GM03348 (cell line): ENCODE results near the gene EXOSC9.
A peak's percentile ranks its signal among the peaks of the same experiment; 100 is the strongest.

ENCODE experiments used
- DNase-seq: peaks from one replicate; pipeline ENCODE4 v3.0.0; 2012; ENCODE audit warnings: low spot score

The EXOSC9 gene

DNA sequence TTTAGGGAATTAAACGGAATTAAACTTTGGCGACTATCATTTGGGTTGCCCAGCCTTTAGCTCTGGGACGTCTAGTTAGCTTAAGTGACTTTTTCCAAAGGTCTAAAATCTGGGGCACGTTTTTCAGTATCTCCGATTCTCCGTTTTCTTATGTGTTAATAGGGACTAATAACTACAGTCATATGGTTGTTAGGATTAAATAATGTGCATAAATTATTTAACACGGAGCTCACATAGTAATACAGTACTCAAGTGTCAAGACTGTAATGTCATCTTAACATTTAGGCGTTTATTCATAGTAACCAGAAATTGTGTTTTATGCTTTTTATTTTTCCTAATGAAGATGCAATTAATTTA lies 23.0 kb downstream of the EXOSC9 start:
- no peak for DNase-seq

DNA sequence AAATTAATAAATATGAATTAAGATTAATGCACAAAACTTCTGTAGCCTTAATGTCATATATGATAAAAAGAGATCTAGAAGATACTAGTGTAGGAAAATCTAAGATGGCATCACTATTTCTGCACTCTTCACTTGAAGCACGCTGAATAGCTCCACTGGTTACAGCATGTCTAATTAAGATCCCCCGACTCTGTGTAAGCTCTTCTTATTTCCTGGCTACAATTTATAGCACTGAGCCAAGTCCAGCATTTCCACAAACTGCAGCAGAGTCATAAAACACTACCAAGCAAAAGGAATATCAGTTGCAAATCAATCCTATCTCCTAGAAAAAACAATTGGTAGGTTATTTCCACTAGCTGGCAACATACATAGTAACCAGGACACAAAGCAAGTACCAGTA lies 23.8 kb downstream of the EXOSC9 start:
- DNase-seq = no peak

DNA sequence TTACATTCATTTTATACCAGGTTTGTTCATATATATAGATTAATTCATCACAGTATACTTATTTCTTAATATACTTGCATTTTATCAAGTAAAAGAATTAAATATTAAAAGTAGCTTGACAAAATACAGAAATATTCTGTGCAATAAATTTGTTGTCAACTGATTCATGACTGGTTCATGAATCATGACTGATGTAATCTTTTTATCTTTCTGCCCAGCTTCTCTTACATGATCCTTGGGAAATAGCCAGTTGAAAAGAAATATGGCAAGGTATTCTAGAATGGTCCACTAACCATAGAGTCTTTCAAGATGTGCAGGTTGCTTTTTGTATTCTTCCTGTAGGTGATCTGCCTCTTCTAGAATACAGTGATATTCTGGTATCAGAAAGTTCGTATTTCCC lies 26.7 kb downstream of the EXOSC9 start:
- peak; percentile 47 for DNase-seq

DNA sequence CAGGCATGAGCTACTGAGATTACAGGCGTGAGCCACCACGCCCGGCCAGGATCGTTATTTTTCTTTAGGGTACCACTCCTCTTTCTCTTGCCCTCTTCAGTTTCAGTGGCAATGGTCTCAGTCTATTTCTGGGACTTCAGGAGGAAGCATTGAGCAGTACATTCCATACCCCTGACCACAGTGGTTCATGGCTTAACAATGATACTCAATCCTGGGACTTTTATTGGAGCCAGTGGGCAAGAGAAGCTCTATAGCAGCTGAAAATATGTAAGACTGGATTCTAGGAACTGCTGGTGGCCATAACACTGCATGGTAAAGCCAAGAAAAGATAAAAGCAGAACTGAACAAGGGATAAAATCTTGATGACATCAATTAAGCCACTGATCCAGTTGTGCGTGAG lies 28.4 kb downstream of the EXOSC9 start:
- DNase-seq = no peak

DNA sequence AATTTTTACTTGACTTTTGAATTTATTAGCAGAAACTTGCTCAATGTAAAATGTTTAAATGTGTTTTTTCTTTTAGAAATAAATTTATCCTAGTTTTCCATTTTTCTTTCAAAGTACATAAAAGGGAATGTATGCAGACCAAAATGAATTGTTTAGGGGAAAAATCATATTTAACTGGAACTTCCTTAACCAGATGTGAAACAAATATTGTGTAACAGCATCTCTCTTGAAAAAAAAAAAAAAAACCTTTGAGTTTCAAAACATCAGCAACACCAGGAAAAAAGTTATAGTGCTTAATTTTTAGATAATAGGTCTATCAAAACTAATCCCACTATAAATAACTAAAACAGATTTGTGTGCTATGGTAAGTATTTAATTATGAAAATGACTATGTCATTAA lies 37.0 kb downstream of the EXOSC9 start:
- DNase-seq = no peak

DNA sequence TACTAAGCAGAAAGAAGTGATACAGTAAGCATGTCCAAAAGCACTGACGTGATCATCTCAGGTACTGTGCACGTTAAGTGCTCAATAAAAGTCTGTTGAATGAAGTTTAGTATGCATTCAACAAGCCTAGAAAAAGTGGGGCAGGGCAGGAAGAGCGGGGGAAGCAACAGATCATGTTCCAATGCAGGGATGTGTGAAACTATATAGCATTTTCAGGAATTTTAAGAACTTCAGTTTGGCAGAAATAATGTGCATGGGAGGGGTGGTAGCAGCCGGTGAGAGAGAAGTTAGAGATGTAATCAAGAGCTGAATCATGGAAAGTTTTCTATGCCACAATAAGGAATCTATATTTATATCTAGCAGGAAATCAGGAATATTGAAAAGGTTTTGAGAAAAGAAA lies 41.7 kb downstream of the EXOSC9 start:
- no peak for DNase-seq

DNA sequence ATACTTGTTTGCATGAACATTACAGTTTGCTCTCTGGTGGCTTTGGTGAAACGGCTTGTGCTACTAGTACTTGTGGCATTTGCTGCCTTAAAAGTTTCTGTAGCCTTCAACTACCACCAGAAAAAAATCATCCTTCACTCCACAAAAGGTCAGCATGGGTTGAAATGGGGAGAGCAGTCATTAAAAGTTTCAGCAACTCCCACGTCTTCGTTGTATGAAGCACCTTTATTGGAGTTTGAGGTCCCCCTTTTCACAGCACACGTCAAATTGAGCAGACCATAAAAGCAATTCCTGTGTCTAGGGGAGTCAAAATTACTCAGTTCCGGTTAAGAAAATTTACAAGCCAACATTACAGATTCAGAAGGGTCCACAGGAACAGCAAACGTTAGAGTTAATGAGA lies 45.5 kb downstream of the EXOSC9 start:
- no peak for DNase-seq

DNA sequence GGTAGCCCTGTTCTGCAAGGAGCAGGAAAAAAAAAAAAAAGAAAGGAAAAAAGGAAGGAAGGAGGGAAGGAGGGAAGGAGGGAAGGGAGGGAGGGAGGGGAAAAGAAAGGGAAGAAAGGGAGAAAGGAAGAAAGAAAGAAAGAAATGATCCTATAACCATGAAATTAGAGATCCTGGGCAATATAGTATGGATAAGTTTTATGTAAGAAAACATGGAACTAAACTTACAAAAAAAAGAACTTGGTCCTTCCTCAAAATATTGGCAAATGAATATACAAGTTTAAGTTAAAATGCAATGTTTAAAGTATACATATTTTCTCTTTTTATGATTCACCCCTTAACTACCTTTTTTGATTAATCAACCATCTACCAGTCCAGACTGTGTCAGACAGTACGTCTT lies 50.2 kb downstream of the EXOSC9 start:
- no peak for DNase-seq

DNA sequence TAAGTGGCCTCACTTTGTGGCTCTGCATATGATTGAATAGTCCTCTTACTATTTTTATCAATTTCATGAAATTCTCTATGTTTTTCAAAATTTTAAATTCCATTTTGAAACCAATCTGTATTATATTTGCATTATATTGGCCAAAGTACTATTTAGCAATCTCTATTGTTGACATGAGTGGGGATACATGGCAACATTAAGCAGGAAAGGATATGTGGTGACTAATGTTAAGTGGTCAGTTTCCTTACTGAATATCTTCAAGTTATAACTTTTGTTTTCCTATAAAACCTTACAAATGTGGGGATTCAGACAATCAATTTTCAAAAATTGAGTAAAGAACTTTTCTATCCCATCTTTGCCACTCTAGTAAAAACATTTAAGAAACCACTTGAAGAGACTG lies 59.0 kb downstream of the EXOSC9 start:
- no peak for DNase-seq

DNA sequence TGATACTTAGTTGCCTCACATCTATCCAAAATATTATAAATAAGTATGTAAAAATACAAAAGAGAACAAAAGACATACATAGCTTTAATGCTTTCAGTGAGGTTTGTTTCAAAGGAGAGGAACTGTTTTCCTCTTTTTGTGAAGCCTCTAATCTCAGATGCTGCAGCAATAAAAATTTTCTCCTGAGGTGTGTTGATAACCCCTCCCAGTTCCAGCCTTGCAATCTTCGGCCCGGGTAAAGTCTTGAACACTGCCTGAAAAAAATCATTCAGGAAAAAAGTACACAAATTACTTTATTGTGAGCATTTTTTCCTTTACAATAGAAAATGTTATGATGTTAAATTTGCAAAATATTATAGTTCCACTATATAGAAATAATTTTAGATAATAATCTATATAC lies 60.3 kb downstream of the EXOSC9 start:
- DNase-seq = no peak

DNA sequence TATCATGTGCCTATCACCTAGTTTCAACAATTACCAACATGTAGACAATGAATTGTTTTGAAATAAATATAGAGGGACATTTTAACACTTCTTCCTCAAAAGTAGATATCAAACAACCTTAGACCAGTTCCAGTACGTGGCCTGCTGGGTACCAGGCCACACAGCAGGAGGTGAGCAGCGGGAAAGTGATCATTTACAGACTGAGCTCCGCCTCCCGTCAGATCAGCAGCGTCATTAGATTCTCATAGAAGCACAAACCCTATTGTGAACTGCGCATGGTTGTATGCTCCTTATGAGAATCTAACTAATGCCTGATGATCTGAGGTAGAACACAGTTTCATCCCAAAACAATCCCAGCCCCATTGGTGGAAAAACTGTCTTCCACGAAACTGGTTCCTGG lies 62.7 kb downstream of the EXOSC9 start:
- DNase-seq = no peak
